NCI-H2081 (cell line): Measurements from ENCODE around the gene EGFR.

Experiments used
- DNase-seq, 2 experiments: peaks; one replicate each; lab custom pipeline; 2025; lab: John Stamatoyannopoulos, UW

Gene EGFR

DNA sequence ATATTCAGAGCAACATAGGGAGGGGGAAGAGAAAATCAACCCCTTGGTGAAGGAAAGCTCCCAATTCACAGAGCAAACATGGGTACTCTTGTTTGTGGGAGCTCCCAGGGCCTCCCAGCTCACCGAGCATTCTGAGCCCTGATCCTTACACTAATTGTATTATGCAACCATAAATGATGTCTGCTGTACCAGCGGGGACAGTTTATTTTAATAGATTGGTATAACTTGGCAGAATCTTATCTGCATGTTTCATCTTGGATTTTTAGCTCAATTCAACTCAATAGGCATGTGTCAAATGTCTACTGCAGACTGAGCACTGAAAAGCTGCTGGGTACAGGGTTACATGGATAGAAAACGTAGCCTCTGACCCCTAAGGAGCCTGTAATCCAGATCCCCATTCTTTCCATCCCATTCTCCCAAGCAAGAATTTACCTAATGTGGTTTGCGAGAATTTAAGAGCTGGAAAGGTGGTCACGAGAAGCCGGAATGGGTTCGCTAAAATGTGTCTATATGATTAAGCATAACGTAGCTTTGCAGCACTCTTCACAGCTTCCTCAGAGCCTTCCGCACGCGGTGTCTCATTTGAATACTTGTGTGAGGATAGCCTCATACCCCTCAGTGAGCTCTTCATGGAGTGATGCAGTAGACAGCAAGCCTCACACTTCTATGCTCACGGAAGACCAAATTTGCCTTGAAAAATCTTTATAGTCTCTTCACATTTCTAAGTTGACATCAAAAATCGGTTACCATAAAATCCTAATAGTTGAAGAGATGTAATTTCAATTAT is 18.3 kb downstream of the EGFR start:
- DNase-seq: no peak

DNA sequence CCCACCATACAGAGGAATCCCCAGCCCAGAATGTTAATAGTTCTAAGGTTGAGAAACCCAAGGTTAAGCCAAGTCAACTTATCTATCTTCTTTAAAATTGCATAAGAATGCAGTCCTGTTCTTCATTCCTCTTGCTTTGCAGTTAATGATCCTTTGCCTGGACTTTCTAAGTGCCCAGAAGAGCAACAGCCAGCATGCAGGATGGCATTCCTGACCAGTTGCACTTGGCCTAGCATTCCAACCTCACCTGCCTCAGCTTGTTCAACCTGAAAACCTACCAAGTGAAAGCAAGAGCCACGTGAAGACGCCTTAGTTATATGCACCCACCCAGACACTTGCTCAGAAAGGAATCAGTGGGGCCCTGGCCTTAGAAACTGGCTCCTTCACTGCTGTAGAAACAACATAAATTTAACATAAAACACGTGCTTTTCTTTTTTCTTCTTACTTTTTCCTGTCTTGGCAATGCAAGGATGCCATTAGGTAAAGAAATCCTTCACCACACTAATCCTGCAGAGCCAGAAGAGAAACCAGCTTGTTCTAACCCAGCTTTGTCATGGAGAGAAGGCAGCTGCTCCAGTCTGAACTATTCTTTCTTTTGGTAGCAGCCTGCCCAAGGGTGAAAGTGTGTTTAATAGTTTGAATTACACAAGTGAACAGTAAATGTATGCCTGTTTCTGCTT is 25.0 kb downstream of the EGFR start:
- DNase-seq: no peak

DNA sequence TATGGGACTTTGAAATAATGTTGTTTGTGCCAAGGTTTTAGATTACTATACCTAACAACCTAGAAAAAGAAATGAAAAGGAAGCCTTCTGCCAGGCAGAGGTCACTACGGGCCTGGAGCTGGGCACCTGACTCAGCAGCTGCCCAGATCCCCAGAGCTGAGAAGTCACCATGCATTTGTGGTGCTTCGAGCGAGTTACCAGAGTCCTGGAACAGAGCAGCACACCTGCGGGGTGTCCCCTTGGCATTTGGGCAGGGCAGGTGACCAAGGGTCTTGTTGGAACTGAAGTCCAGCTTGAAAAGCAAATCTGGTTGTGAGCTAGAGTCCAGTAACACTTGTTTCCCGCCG is 25.5 kb downstream of the EGFR start:
- DNase-seq: no peak

DNA sequence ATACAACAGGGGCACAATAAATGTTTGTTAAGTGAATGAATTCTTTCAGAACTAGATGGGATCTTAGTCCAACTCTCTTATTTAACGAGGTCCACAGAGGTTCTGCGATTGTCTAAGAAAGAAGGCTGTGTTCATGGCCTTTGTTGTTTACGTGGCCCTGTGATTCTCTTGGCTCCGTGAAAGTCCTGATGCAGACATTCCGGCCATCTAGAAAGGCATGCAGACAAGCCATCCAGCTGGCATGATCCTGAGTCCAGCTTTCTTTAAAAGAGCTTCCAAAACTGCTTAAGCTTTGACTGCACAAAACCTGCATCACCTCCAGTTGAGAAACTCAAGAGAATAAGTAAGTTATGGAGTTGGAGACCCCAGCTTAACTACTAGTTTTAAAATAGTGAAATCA is 26.0 kb downstream of the EGFR start:
- DNase-seq: no peak

DNA sequence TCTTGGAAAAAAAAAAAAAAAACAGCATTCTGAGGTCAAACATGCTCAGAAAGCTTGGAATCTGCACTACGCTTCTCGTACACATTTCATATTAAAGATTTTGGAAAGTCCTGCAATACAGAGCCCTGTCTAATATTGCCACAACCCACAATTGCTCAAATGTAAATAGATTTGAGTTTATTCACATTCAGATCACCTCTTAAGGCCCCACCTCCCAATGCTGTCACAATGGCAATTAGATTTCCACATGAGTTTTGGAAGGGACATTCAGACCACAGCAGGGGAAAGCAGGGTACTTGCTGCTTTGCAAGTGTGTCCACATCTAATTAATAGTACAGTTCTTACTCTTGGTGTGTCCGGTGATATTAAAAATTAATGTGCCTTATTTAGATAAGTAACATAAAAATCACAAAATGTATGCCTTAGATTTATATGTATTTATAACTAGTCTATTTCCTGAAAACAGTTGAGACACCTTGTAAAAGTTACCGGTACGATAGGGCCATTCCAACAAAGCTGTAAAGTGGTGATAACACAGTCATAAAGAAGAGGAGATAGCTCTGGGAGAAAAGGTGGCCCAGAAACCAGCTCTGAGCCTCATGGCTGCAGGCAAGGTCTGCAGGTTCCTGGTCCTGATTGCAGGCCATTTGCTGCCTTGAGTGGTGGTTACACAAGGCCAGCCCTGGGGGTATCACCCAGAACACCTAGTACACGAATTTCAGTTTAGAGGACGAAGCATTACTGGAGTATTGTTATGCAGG is 27.9 kb downstream of the EGFR start:
- no peak for DNase-seq

DNA sequence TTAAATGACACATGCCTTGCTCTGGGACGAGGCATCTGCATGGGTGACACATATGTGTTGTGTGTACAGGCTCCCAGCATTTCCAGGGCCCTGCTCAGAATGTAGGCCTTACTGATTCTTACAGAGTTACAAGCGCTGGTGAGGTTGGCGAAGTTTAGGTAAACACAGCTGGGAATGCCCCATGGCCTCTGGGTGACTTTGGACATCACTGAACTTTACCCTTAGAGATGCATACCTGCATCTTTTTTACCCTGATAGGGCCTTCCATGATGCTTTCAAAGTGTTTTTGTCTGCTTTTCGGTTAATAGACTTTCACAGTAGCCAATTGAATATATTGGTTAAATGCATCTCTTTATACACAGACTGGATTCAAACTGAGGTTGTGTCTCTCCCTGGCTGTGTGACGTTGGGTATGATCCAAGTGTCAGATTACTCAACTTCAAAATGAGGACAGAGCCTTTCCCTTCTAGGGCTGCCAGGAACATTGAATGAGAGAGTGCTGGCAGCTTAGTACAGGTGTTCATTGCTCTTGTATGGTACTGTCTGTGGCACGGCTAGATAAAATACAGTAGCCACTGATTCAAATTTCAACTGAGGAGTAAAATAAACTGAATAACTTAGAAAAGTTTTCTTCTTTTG is 29.5 kb downstream of the EGFR start:
- DNase-seq: no peak

DNA sequence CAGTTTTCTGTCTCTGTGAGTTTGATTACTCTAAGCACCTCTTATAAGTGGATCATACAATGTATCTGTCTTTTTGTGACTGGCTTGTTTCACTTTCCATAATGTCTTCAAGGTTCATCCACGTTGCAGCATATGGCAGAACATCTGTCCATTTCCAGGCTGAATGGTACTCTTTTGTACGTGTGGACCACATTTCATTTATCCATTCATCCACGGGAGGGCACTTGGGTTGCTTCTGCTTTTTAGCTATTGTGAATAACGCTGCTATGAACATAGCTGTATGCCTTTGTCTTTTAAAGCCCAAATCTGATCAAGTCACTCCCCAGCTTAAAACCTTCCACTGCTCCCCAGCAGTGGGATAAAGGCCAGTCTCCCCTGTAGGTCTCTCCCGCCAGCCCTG is 31.5 kb downstream of the EGFR start:
- DNase-seq: no peak

DNA sequence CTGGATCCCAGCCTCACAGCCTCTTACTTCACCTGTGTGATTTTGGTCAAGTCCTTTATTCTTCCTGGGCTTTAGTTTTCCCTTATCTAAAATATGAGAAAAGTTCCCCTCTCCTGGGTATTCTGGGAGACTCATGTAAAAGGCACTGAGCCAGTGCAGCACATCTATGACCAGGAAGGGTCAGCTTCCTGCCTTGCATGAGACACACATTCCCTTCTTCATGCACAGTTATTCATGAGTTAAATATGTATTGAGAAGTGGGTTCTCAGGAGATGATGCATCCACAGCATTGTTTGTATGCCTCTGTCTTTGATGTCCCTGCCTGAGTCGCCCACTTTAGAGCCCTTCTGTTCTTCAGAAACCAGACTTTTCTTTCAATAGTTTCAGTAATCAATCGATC is 33.3 kb downstream of the EGFR start:
- DNase-seq: no peak

DNA sequence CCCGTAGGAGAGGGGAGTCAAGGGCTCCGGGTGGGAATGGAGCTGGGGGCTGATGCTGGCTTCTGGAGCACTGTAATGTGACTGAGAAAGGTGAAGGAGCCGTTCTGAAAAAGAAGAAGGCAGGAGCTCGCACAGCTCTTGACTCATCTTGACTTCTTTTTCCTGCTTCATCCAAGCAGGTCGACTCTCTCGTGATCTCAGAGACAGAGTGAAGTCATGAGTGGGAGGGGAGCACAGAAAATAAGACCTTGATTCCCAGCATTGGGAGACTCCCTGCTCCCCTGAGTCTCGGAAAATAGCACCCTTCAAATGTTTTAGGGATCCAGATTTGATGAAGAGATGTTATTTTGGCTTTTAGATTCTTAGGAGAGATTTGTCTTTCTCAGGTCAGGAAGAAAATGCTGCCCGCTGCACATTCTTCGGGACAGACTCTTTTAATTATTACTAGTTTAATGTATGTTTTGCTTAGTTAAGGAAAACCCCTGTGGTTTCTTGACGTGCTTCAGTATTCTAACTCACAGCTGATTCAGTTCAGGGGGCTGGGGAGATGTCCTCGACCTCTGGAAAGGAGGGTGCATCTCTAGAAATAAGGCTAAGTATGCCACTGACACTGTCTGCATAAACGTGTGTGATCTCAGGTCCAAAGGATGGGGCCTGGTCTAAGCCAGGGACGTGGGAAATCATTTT is 34.1 kb downstream of the EGFR start:
- no peak for DNase-seq

DNA sequence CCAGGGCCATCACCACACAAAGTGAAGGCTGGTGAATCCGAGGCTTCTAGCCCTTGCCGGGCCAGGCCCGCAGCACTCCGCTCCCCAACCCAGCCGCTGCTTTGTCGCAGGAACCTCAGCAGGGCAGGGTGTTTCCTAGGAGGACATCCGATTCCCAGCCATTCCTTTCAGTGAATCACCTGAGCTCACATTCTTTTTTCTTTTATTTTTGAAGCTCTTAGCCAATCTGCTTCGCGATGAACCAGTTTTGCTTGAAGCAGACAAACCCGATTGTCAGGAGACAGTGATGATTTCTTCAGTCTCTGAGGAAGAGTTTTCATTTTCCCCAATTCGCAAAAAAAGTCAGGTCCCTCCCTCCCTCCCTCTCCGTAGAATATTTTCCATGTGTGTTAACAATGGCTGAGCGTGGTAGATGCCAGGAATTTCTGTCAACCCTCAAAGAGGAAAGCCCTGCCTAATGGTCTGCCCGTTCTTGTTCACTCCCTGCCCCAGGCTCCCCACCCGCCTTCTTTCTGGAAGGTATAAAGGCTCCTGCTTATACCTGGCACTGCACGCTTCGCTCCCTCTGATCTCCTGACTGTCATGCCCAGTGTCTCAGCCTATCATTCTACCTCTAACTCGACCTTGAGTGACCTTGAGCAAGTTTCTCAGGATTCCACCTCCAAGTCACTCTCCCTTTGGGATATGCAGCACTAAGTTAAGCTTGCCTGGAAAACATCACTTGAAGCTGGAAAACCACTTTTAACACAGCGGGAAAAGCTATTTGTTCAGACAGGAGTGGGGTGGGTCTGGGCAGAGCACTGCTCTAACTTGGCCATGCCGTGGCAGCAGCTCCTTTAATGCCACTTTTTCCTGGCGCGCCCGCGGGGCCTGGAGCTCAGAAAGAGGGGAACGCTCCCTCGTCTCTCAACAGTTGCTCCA is 35.1 kb downstream of the EGFR start:
- DNase-seq: no peak

DNA sequence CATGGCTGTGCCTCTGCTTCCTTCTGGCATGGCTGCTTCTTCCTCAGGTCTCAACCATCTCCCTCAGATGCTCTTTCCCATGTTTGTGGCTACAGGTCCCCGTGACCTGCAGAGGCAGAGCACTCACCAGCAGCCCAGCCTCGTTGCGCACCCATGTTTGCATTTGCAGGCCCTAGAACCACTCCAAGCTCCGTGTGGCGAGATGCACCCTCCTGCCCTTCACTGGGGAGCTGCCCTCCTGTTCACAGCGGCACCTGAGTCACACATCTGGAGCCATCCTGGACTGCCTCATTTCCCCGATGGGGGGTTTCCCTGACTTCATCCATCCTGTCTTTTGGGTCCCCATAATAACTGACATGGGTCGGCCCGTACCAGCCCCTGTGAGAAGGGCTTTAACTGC is 35.9 kb downstream of the EGFR start:
- DNase-seq: no peak

DNA sequence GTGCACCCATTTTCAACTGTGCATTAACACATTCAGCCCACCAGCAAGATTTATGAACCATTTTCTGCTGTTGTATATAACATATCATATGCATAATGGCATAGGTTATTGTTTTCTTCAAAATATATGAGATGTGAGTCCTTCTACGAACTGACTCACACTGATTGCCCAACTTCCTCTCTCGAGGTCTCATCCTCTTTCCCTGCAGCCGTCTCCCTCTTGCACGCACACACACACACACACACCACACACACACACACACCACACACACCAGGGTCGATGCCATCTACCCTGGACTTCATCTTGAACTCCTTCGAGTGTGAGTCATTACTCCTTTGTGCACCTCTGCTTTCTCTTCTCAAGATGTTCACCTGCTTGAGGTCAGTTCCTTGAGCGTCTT is 36.7 kb downstream of the EGFR start:
- DNase-seq: no peak

DNA sequence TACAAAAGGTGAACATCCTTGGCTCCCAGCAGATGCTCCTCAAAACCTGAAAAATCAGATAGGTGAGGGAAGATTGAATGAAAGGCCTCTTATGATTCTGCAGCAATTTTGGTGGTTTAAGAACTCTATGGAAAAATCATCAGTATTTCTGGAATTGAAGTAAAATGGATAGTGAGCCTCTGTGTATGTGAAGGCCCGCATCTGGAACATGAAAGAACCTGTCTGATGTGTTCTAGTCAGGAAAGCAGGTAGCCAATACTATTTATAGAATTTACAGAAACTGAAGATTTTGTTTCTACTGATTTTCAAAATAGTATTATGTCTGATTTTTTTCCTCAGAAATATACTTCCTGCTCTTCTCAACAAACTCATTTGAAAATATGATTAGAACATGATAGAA is 37.3 kb downstream of the EGFR start:
- no peak for DNase-seq

DNA sequence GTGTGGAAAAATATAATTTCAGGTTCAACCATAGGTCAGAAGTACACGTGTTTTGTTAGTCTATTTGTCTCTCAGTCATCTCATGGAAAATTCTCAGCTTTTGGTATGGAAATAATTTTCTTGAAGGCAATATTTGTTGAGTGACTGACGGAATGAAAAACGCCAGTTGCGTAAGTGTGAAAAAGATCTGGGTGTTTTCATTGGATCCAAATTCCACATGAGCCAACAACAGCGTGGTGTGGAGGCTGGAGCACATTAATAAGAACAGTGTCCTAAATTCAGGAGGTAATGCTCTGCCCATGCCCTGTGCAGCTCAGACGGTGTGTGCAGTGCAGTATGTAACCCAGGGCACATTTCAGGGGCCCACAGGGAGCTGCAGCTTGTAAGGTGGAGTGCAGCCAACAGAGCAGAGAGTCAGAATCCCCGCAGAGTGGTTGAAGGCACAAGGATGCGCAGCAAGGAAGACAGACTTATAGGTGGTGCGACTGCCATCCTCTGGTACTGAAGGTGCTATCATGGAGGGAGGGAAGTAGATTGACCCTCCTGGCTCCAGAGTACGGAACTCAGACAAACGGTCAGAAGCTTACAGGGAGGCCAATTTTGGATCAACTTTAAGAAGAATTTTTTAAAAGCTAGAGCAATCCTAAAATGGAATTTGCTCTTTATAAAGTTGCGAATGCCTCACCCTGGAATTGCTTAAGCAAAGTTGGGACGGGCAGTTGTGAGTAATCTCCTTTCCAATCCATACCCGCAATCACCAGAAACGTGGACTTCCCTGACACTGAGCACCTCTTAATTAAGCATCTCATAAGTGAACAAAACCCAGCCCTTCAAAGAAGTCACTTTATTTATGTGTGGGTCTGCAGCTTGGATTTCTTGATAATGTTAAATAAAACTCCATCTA is 38.0 kb downstream of the EGFR start:
- DNase-seq: no peak

DNA sequence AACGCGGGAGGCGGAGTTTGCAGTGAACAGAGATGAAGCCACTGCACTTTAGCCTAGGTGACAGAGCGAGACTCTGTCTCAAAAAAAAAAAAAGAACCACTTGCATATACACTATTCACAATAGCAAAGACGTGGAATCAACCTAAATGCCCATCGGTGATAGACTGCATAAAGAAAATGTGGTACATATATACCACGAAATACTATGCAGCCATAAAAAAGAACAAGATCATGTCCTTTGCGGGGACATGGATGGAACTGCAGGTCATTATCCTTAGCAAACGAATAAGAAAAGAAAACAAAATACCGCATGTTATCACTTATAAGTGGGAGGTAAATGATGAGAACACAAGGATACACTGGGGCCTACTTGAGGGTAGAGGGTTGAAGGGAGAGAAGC is 39.5 kb downstream of the EGFR start:
- no peak for DNase-seq

DNA sequence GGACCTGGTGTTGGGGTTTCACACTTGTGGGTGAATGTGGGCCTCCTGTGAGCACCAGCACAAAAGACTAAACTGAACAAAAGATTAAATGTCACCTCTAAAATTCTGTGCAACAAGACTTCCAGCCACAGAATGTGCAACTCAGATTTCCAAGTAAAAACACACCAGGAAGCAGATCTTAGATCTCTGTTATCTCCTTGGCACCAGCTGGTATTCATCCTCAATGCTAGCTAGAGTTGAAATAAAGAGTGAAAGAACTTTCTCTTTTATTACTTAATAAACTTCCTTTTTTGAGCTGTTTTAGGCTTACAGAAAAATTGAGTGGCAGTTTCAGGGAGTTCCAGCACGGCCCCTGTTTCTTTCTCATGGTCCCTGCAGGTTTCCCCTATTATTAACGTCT is 40.2 kb downstream of the EGFR start:
- DNase-seq: no peak

DNA sequence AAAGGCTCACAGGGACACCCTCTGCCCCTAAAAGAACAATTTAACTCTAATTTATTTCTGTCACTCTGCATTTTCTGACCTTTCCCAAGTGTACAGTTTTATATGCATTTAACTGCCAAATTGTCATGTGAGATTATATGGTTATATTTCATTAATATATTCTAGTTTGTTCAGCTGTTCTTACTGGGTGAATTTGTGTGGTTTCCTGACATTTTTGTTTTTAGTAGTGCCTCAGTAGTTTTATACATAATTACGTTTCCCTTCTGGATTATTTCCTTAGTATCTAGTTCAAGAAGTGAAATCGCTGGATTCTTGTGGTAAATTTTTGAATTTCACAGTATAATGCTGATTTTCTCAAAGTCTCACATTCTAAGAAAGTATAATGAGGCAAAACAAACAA is 41.3 kb downstream of the EGFR start:
- no peak for DNase-seq

DNA sequence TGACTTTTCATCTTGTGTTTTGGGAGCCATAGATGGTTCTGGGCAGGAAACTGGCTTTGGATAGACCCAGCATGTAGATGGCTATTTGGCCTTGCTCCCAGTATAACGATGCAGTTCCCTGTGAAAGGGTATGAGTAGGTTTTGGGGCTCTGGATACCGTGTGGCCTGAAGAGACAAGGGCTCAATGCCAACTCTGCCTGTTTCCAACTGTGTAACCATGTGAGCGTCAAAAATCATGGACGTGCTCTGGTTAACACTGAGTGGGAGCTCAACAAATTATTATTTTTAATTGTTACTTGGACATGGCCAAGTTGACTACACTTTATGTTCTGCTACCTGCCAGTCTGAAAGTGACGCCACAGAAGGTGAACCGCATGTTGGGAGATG is 41.8 kb downstream of the EGFR start:
- peak in 1 of 2 experiments; percentile 12 for DNase-seq

DNA sequence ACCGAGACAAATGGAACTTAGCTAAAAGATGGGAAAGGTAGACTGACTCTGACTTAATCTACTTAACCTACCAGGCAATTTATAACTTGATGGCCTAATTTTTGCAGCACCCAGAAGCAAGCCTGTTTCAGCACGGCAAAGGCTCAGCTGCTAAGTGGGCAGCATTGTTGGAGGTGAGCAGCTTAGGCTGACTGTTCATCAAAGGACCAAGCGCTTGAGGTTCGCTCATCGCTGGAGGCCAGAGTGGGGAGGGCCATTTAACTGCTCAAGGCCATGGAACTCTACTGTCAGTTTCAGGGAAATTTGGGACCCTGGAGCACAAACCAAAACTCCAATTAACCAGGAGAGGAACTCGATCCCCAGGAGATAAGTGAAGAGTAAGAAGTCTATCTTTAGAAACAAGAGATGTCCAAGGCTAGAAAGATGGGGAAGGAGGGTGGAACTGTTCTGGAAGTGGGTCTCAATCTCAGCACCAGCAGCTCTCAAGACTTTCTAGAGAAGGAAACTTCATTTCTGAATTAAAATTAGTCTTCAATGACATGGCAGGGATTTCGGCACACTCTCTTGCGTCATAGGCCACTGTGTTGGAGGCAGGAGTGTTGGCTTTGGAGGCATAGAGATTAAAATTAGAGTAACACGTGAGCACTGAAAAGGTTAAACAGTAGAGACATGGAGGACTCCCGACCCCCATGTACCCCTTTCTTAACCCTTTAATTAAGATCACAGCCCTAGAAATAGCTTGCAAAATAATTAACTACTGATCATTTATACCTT is 43.1 kb downstream of the EGFR start:
- no peak for DNase-seq
